K562 (cell line): Measurements from ENCODE around the gene CLEC17A. TPM values are rescaled to one million over a fixed set of nuclear protein-coding genes. Genes with fewer than 3 reads are reported as not detected.

ENCODE experiments used
- ATAC-seq: fragments of 200-7000 bp; cut with Tn5 transposase; 3 replicates; pipeline ENCODE4 v1.9.1; 2020; ENCODE audit warnings: moderate library complexity
- BruUV-seq: library from RNA; stranded (reverse); fragments of 400-500 nt; replicated peaks from 2 replicates; lab custom pipeline; 2021; lab: Mats Ljungman, UMichigan
- CTCF ChIA-PET: fragments of 300-600 bp; formaldehyde crosslinking; extraction: SDS; loops from one replicate; lab custom pipeline; 2021; ENCODE audit warnings: low intra/inter-chr PET ratio; lab: Yijun Ruan, JAX
- POLR2A ChIA-PET: fragments of 300-600, 350-650 bp; sonication (Branson Sonifier 250); formaldehyde crosslinking; extraction: SDS; loops from one replicate; lab custom pipeline; 2021; ENCODE audit warnings: antibody characterized with exemption, inconsistent platforms; lab: Yijun Ruan, JAX
- DNase-seq, 4 experiments: peaks; one replicate each; pipeline versions ENCODE4 v3.0.0 to v3.0.0-alpha.2; 2011 to 2018; ENCODE audit warnings: low spot score in 3 of 4, mixed read lengths in 3 of 4; ENCODE audit errors: extremely low read depth in 1 of 4
- FAIRE-seq: peaks from 2 replicates; lab custom pipeline; 2011; peaks lifted over from hg19 to GRCh38; lab: Jason Lieb, UNC
- H2AFZ ChIP-seq: 2 replicates; pipeline ENCODE4 v1.6.0; 2011; ENCODE audit warnings: low read depth, low read length, control low read depth, inconsistent platforms
- H3K27ac ChIP-seq: fragments of 200-600 bp; 3 replicates; pipeline ENCODE4 v1.8.0; 2011; ENCODE audit warnings: low read depth, mild to moderate bottlenecking, control low read depth, inconsistent platforms, low read length, moderate library complexity, mixed read lengths; ENCODE audit errors: extremely low read depth
- H3K27me3 ChIP-seq, 2 experiments: fragments of 300-600 bp in 1 of 2; 2 replicates in 1 of 2; 3 replicates in 1 of 2; pipeline versions ENCODE4 v1.6.0 to v1.8.0; 2011; ENCODE audit warnings: inconsistent platforms in 2 of 2, low read length in 2 of 2, mild to moderate bottlenecking in 1 of 2, mixed read lengths in 1 of 2, moderate library complexity in 1 of 2; ENCODE audit not compliant: control insufficient read depth in 2 of 2, insufficient read depth in 2 of 2
- H3K36me3 ChIP-seq: fragments of 300-600 bp; 3 replicates; pipeline ENCODE4 v1.8.0; 2011; ENCODE audit warnings: mild to moderate bottlenecking, low read length, inconsistent platforms; ENCODE audit not compliant: control insufficient read depth, insufficient read depth
- H3K4me1 ChIP-seq, 2 experiments: fragments of 200-600 bp in 1 of 2; replicated peaks in 1 of 2; 2 replicates in 1 of 2; 3 replicates in 1 of 2; pipeline versions ENCODE4 v1.5.1 to v1.8.0; 2011; ENCODE audit warnings: inconsistent platforms in 2 of 2, low read length in 2 of 2, mild to moderate bottlenecking in 1 of 2, mixed read lengths in 1 of 2, moderate library complexity in 1 of 2; ENCODE audit not compliant: control insufficient read depth in 2 of 2, insufficient read depth in 2 of 2
- H3K4me2 ChIP-seq: 2 replicates; pipeline ENCODE4 v1.6.1; 2011; ENCODE audit warnings: low read length, control low read depth, inconsistent platforms, mixed read lengths; ENCODE audit not compliant: insufficient read depth
- H3K4me3 ChIP-seq: fragments of 200-600 bp; sonication (generic), shearing (Covaris generic); 2 replicates; pipeline ENCODE4 v1.5.1; 2016; ENCODE audit warnings: control low read depth, inconsistent platforms
- H3K79me2 ChIP-seq: fragments of 200-600 bp; 3 replicates; pipeline ENCODE4 v1.8.0; 2011; ENCODE audit warnings: low read length, inconsistent platforms; ENCODE audit not compliant: control insufficient read depth, insufficient read depth
- H3K9ac ChIP-seq, 2 experiments: 2 replicates each; pipeline versions ENCODE4 v1.6.0 to v1.6.1; 2011; ENCODE audit warnings: low read depth in 2 of 2, low read length in 2 of 2, control low read depth in 1 of 2, inconsistent platforms in 1 of 2, mild to moderate bottlenecking in 1 of 2, mixed read lengths in 1 of 2; ENCODE audit not compliant: insufficient read depth in 1 of 2
- H3K9me1 ChIP-seq: one replicate; pipeline ENCODE4 v1.6.0; 2011; ENCODE audit warnings: inconsistent platforms, mild to moderate bottlenecking, low read length, moderate library complexity; ENCODE audit not compliant: control insufficient read depth, insufficient read depth
- H3K9me3 ChIP-seq: replicated peaks from 2 replicates; pipeline ENCODE4 v1.5.1; 2011; ENCODE audit warnings: low read depth, low read length, inconsistent platforms; ENCODE audit not compliant: control insufficient read depth, insufficient read depth
- H4K20me1 ChIP-seq: replicated peaks from 2 replicates; pipeline ENCODE4 v1.6.1; 2011; ENCODE audit warnings: low read length, inconsistent platforms, mixed read lengths; ENCODE audit not compliant: control insufficient read depth, insufficient read depth
- FOXA3 ChIP-seq, 2 experiments: fragments of 450-650 bp in 1 of 2; sonication (generic) in 1 of 2; formaldehyde crosslinking; IDR thresholded peaks in 1 of 2; conservative IDR thresholded peaks in 1 of 2; 2 replicates each; pipeline versions ENCODE4 v1.4.0 to v1.8.0; 2020 to 2022; ENCODE audit warnings: mild to moderate bottlenecking in 2 of 2, missing genetic modification reagents in 1 of 2
- JUNB ChIP-seq: fragments of 450-650 bp; formaldehyde crosslinking; conservative IDR thresholded peaks from 2 replicates; pipeline ENCODE4 v1.4.0; 2020; ENCODE audit warnings: mild to moderate bottlenecking
- NUFIP1 ChIP-seq: fragments of 450-650 bp; IDR thresholded peaks from 2 replicates; pipeline ENCODE4 v1.6.1; 2018; ENCODE audit not compliant: partially characterized antibody
- RBM17 ChIP-seq: fragments of 200-400 bp; formaldehyde crosslinking; IDR thresholded peaks from 2 replicates; pipeline ENCODE4 v1.6.1; 2017; ENCODE audit warnings: low read depth, mild to moderate bottlenecking, low read length, borderline replicate concordance
- THRAP3 ChIP-seq: fragments of 450-650 bp; IDR thresholded peaks from 2 replicates; pipeline ENCODE4 v1.6.1; 2016; ENCODE audit warnings: mild to moderate bottlenecking, inconsistent platforms, borderline replicate concordance
- ZNF766 ChIP-seq: fragments of 200-800 bp; sonication (Bioruptor generic); conservative IDR thresholded peaks from 2 replicates; pipeline ENCODE4 v1.6.1; 2016; ENCODE audit warnings: missing genetic modification characterization, missing compliant biosample characterization
- WGBS: fragments of 100-300 bp; shearing (Covaris generic); methylation state at CpG from one replicate; pipeline ENCODE4 v1.1.6; 2016; ENCODE audit warnings: low coverage, mixed read lengths; ENCODE audit not compliant: insufficient coverage; ENCODE audit errors: missing lambda C conversion rate; 5-methylcytosine and 5-hydroxymethylcytosine counted together
- in situ Hi-C: fragments of 300-500 bp; cut with MboI; formaldehyde crosslinking; loops from 4 replicates; pipeline ENCODE4 v1.15.0; 2018; ENCODE audit warnings: inconsistent platforms, mixed read lengths
- intact Hi-C: fragments of 100-400 bp; cut with micrococcal nuclease; formaldehyde crosslinking; loops from 2 replicates; pipeline ENCODE4 v1.14.2; 2022
- polyA plus RNA-seq, 8 experiments: library from polyadenylated mRNA; depleted of rRNA in 4 of 8; stranded (reverse) in 5 of 8; unstranded in 3 of 8; fragments of >200 nt; fragmentation: Nextera tagmentation in 2 of 8; fragmentation: Illumina TruSeq in 1 of 8; extraction: Ambion mirVana in 2 of 8; extraction: Trizol in 1 of 8; gene quantifications; 2 replicates each; pipeline versions ENCODE4 v1.2.1 to v1.2.3, GENCODE V29; 2011 to 2014; ENCODE audit warnings: inconsistent platforms in 1 of 8, missing spikeins in 1 of 8
- total RNA-seq, 7 experiments: library from RNA; depleted of rRNA in 6 of 7; stranded (reverse); fragments of >200 nt in 6 of 7; fragmentation: Illumina TruSeq in 2 of 7; extraction: Trizol in 2 of 7; gene quantifications; 2 replicates each; pipeline versions ENCODE4 v1.2.1 to v1.2.3, GENCODE V29; 2011 to 2021; ENCODE audit warnings: low replicate concordance in 1 of 7
- TF ChIP-seq, protein P1 (sequence below): IDR thresholded peaks from 3 replicates; pipeline ENCODE4 v1.6.1; 2011; ENCODE audit warnings: borderline replicate concordance, mild to moderate bottlenecking, moderate library complexity; ENCODE audit not compliant: insufficient read length; ENCODE audit errors: extremely low read depth
- TF ChIP-seq, protein P2 (sequence below): sonication (generic); formaldehyde crosslinking; IDR thresholded peaks from 2 replicates; pipeline ENCODE4 v1.8.0; 2022; ENCODE audit warnings: missing genetic modification reagents, mild to moderate bottlenecking, borderline replicate concordance
- TF ChIP-seq, protein P3 (sequence below): fragments of 250-450 bp; sonication (Bioruptor Pico); IDR thresholded peaks from 2 replicates; pipeline ENCODE4 v1.8.0; 2021; ENCODE audit warnings: moderate library complexity, mild to moderate bottlenecking, inconsistent platforms
- TF ChIP-seq, protein P4 (sequence below): fragments of 250-450 bp; sonication (Bioruptor Pico); IDR thresholded peaks from 2 replicates; pipeline ENCODE4 v1.4.0; 2020

CLEC17A gene
- total and polyA plus RNA-seq, 9 of the 15 experiments (the other 6 are each of a cell fraction or from before 2014, with no cell fraction given): 0.03 TPM; not detected in 8

DNA sequence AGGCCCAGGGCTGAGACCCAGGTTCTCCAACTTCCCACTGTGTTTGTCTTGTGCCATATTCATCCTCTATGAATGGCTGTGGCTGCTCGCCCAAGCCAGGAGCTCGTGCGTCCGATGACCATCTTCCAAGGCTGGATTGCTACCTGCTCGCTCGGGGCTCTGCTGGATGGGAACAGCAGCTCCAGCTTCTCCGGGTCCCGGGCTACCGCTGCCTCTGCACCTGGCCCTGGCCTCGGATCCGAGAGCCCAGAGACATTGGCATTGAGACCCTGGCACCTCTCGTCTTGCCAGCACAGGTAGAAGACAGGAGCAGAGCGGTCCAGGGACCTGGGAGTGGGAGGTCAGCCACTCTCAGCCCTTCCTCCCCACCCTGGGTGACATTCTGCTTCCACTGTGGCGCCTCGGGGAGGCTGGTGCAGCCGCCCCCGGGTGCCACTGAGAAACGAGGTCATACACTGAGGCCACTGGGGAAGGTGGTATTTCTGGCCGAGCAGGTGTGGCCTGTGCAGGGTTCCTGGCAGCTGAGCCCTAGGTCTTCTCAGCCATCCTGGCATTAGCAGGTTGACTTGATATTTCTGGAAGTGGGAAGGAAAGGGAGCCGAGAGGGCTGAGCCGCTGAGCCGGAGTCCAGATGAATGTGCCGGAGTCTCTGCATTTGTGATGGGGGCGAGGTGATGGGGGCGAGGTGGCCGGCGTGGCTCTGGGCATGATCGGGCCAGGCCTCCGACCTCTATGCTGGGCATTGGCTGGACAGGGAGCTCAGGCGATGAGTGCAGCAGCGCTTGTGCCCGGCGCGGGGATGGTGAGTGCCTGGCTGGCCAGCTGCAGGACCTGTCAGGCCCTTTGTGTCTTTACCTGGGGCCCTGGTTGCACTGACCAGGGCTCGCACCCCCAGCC is 29.6 kb upstream of the CLEC17A start:
- H3K36me3 ChIP-seq: peaks cover 24% of the 10 kb centered on the region; the same call in 2 of the 3 replicates
- FAIRE-seq (no peak), DNase-seq (no peak), ATAC-seq (no peak)
- H3K4me1 ChIP-seq: peaks cover 31 to 65% of the 10 kb centered on the region in 2 experiments
- no peak overlapping the region; a peak in 1 of 4 replicates for H3K9ac ChIP-seq
- H3K9me1 ChIP-seq: peaks cover 2% of the 10 kb centered on the region
- H3K27ac ChIP-seq: no peak overlapping the region
- no TSS peak for BruUV-seq
- no peaks in the 10 kb centered on the region for H3K27me3 ChIP-seq
- no peak overlapping the region for H3K4me3 ChIP-seq
- intact Hi-C loops (loop anchor here (5.0 to 10.0 kb wide), 2 partner anchors 36 to 118 kb away; partner anchors contain the start of genes DNAJB1 and PKN1), in situ Hi-C loops (no loop called here)
- no peak overlapping the region for H3K4me2 ChIP-seq
- peaks cover 78% of the 10 kb centered on the region for H3K79me2 ChIP-seq
- CTCF ChIA-PET: no interaction called here
- no peaks in the 10 kb centered on the region for H3K9me3 ChIP-seq
- WGBS: 92% methylated on average over 25 of the region's 35 CpGs
- peaks cover 12% of the 10 kb centered on the region for H4K20me1 ChIP-seq
- H2AFZ ChIP-seq: no peak overlapping the region
- POLR2A ChIA-PET: interaction anchor here (0.5 to 1.0 kb wide), 4 partner anchors 21 to 233 kb away, joined by 3 read pairs; no protein-coding TSS in a partner anchor
- TF ChIP-seq, protein P1, sequence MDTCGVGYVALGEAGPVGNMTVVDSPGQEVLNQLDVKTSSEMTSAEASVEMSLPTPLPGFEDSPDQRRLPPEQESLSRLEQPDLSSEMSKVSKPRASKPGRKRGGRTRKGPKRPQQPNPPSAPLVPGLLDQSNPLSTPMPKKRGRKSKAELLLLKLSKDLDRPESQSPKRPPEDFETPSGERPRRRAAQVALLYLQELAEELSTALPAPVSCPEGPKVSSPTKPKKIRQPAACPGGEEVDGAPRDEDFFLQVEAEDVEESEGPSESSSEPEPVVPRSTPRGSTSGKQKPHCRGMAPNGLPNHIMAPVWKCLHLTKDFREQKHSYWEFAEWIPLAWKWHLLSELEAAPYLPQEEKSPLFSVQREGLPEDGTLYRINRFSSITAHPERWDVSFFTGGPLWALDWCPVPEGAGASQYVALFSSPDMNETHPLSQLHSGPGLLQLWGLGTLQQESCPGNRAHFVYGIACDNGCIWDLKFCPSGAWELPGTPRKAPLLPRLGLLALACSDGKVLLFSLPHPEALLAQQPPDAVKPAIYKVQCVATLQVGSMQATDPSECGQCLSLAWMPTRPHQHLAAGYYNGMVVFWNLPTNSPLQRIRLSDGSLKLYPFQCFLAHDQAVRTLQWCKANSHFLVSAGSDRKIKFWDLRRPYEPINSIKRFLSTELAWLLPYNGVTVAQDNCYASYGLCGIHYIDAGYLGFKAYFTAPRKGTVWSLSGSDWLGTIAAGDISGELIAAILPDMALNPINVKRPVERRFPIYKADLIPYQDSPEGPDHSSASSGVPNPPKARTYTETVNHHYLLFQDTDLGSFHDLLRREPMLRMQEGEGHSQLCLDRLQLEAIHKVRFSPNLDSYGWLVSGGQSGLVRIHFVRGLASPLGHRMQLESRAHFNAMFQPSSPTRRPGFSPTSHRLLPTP: no peak
- TF ChIP-seq, protein P2, sequence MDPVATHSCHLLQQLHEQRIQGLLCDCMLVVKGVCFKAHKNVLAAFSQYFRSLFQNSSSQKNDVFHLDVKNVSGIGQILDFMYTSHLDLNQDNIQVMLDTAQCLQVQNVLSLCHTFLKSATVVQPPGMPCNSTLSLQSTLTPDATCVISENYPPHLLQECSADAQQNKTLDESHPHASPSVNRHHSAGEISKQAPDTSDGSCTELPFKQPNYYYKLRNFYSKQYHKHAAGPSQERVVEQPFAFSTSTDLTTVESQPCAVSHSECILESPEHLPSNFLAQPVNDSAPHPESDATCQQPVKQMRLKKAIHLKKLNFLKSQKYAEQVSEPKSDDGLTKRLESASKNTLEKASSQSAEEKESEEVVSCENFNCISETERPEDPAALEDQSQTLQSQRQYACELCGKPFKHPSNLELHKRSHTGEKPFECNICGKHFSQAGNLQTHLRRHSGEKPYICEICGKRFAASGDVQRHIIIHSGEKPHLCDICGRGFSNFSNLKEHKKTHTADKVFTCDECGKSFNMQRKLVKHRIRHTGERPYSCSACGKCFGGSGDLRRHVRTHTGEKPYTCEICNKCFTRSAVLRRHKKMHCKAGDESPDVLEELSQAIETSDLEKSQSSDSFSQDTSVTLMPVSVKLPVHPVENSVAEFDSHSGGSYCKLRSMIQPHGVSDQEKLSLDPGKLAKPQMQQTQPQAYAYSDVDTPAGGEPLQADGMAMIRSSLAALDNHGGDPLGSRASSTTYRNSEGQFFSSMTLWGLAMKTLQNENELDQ (CRISPR knock-in tag): no peak
- no peak for TF ChIP-seq THRAP3
- TF ChIP-seq, protein P3, sequence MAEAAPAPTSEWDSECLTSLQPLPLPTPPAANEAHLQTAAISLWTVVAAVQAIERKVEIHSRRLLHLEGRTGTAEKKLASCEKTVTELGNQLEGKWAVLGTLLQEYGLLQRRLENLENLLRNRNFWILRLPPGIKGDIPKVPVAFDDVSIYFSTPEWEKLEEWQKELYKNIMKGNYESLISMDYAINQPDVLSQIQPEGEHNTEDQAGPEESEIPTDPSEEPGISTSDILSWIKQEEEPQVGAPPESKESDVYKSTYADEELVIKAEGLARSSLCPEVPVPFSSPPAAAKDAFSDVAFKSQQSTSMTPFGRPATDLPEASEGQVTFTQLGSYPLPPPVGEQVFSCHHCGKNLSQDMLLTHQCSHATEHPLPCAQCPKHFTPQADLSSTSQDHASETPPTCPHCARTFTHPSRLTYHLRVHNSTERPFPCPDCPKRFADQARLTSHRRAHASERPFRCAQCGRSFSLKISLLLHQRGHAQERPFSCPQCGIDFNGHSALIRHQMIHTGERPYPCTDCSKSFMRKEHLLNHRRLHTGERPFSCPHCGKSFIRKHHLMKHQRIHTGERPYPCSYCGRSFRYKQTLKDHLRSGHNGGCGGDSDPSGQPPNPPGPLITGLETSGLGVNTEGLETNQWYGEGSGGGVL (CRISPR knock-in tag): no peak
- TF ChIP-seq, protein P4, sequence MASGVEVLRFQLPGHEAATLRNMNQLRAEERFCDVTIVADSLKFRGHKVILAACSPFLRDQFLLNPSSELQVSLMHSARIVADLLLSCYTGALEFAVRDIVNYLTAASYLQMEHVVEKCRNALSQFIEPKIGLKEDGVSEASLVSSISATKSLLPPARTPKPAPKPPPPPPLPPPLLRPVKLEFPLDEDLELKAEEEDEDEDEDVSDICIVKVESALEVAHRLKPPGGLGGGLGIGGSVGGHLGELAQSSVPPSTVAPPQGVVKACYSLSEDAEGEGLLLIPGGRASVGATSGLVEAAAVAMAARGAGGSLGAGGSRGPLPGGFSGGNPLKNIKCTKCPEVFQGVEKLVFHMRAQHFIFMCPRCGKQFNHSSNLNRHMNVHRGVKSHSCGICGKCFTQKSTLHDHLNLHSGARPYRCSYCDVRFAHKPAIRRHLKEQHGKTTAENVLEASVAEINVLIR (CRISPR knock-in tag): no peak
- no peak for TF ChIP-seq NUFIP1
- TF ChIP-seq ZNF766: no peak
- TF ChIP-seq RBM17: no peak
- TF ChIP-seq JUNB (CRISPR knock-in tag): no peak
- TF ChIP-seq FOXA3 (CRISPR knock-in tag; conservative IDR thresholded peaks at IDR 0.05 in 1 of 2, IDR thresholded peaks at IDR 0.05 in 1 of 2): no peak
